WTC11 (cell line): ENCODE data around the gene MARCHF11. TPM values are rescaled to one million over a fixed set of nuclear protein-coding genes. Genes with fewer than 3 reads are reported as not detected.

Experiments used
- ATAC-seq: fragments of 200-7000 bp; cut with Tn5 transposase; 2 replicates; pipeline ENCODE4 v1.10.0; 2021; ENCODE audit warnings: mild to moderate bottlenecking, moderate library complexity
- CTCF ChIA-PET: fragments of 300-600 bp; sonication (Branson Sonifier 250); formaldehyde crosslinking; loops from one replicate; lab custom pipeline; 2021; ENCODE audit warnings: antibody characterized with exemption; lab: Charles Lee
- POLR2A ChIA-PET: fragments of 350-600 bp; sonication (Branson Sonifier 250); formaldehyde crosslinking; loops from one replicate; lab custom pipeline; 2021; ENCODE audit warnings: antibody characterized with exemption; lab: Charles Lee
- DNase-seq: peaks from one replicate; pipeline ENCODE4 v3.0.0; 2021; ENCODE audit warnings: low spot score
- H3K27ac Mint-ChIP-seq: 2 replicates; pipeline ENCODE4 v1.8.0; 2021; ENCODE audit warnings: mixed read lengths
- H3K27me3 Mint-ChIP-seq: 2 replicates; pipeline ENCODE4 v1.8.0; 2021; ENCODE audit warnings: low read depth, mild to moderate bottlenecking, moderate library complexity, mixed read lengths
- H3K36me3 Mint-ChIP-seq: 2 replicates; pipeline ENCODE4 v1.8.0; 2021; ENCODE audit warnings: mixed read lengths
- H3K4me1 Mint-ChIP-seq: 2 replicates; pipeline ENCODE4 v1.8.0; 2022; ENCODE audit warnings: mixed read lengths
- H3K4me3 Mint-ChIP-seq: 2 replicates; pipeline ENCODE4 v1.8.0; 2021; ENCODE audit warnings: mild to moderate bottlenecking, moderate library complexity, mixed read lengths
- H3K9me3 Mint-ChIP-seq: 2 replicates; pipeline ENCODE4 v1.8.0; 2021; ENCODE audit warnings: mixed read lengths
- CREB1 ChIP-seq: sonication (generic); formaldehyde crosslinking; IDR thresholded peaks from 2 replicates; pipeline ENCODE4 v1.8.0; 2023; ENCODE audit warnings: mild to moderate bottlenecking, missing genetic modification reagents
- EMX1 ChIP-seq: fragments of 250-450 bp; sonication (Bioruptor Pico); IDR thresholded peaks from 2 replicates; pipeline ENCODE4 v1.8.0; 2021; ENCODE audit warnings: mild to moderate bottlenecking
- FOXP1 ChIP-seq: sonication (generic); formaldehyde crosslinking; IDR thresholded peaks from 2 replicates; pipeline ENCODE4 v1.8.0; 2022; ENCODE audit warnings: missing genetic modification reagents, mild to moderate bottlenecking, moderate library complexity, borderline replicate concordance
- GRHL2 ChIP-seq: fragments of 250-450 bp; sonication (Bioruptor Pico); IDR thresholded peaks from 2 replicates; pipeline ENCODE4 v1.8.0; 2022; ENCODE audit warnings: mild to moderate bottlenecking, moderate library complexity; ENCODE audit not compliant: insufficient replicate concordance, severe bottlenecking
- GTF2I ChIP-seq: fragments of 250-450 bp; sonication (Bioruptor Pico); conservative IDR thresholded peaks from 2 replicates; pipeline ENCODE4 v1.4.0; 2021; ENCODE audit warnings: mild to moderate bottlenecking
- IRF2 ChIP-seq: sonication (generic); formaldehyde crosslinking; IDR thresholded peaks from 2 replicates; pipeline ENCODE4 v1.8.0; 2022; ENCODE audit warnings: low read depth, missing genetic modification reagents, borderline replicate concordance
- JAZF1 ChIP-seq: fragments of 250-450 bp; sonication (Bioruptor Pico); IDR thresholded peaks from 2 replicates; pipeline ENCODE4 v1.9.0; 2021; ENCODE audit warnings: moderate library complexity, mild to moderate bottlenecking, inconsistent platforms
- MXD4 ChIP-seq: fragments of 250-450 bp; sonication (Bioruptor Pico); IDR thresholded peaks from 2 replicates; pipeline ENCODE4 v1.8.0; 2021; ENCODE audit warnings: mild to moderate bottlenecking, moderate library complexity, borderline replicate concordance
- NR2C2 ChIP-seq: sonication (generic); formaldehyde crosslinking; IDR thresholded peaks from 2 replicates; pipeline ENCODE4 v1.8.0; 2022; ENCODE audit warnings: mild to moderate bottlenecking, missing genetic modification reagents
- OVOL2 ChIP-seq: fragments of 250-450 bp; sonication (Bioruptor Pico); IDR thresholded peaks from 2 replicates; pipeline ENCODE4 v1.9.0; 2021; ENCODE audit warnings: mild to moderate bottlenecking, borderline replicate concordance
- RELA ChIP-seq: sonication (generic); formaldehyde crosslinking; IDR thresholded peaks from 2 replicates; pipeline ENCODE4 v1.8.1; 2022; ENCODE audit warnings: missing genetic modification reagents, mild to moderate bottlenecking, borderline replicate concordance
- TP53 ChIP-seq: sonication (generic); formaldehyde crosslinking; IDR thresholded peaks from 2 replicates; pipeline ENCODE4 v1.8.1; 2023; ENCODE audit warnings: mild to moderate bottlenecking, missing genetic modification reagents
- ZNF219 ChIP-seq: sonication (generic); formaldehyde crosslinking; IDR thresholded peaks from 2 replicates; pipeline ENCODE4 v1.8.0; 2023; ENCODE audit warnings: missing genetic modification reagents, mild to moderate bottlenecking, borderline replicate concordance
- ZNF425 ChIP-seq: fragments of 250-450 bp; sonication (Bioruptor Pico); conservative IDR thresholded peaks from 2 replicates; pipeline ENCODE4 v1.9.0; 2021; ENCODE audit warnings: mild to moderate bottlenecking
- total RNA-seq: library from RNA; stranded (reverse); gene quantifications from 3 replicates; pipeline ENCODE4 v1.2.3, GENCODE V29; 2021
- TF ChIP-seq, protein P1 (sequence below): sonication (generic); formaldehyde crosslinking; IDR thresholded peaks from 2 replicates; pipeline ENCODE4 v1.8.1; 2023; ENCODE audit warnings: mild to moderate bottlenecking, missing genetic modification reagents, borderline replicate concordance
- TF ChIP-seq, protein P2 (sequence below): sonication (generic); formaldehyde crosslinking; IDR thresholded peaks from 2 replicates; pipeline ENCODE4 v1.8.0; 2022; ENCODE audit warnings: missing genetic modification reagents
- TF ChIP-seq, protein P3 (sequence below): sonication (generic); formaldehyde crosslinking; IDR thresholded peaks from 2 replicates; pipeline ENCODE4 v1.8.1; 2022; ENCODE audit warnings: mild to moderate bottlenecking, moderate library complexity, missing genetic modification reagents

MARCHF11 gene
- total RNA-seq, 1 experiment from 2014 or later = 2.9 TPM

DNA sequence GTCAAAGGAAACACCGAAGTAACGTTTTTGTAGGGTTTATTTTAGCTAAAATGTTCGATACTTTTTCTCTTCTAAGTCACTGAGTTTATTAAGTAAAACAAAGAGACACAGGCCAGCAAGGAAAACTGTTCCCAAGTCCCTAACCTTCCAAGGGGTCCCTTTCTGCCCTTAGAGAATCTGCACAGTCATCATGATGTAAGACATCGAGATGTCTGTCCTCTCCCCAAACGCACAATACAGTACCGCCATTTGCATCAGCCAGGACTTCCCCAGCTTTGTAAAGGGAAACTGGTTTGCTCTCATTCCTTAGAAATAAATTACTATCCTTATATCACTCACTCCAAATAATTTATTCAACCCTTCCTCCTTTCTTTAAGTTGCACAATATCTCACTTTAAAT, 89.3 kb downstream of the MARCHF11 start:
- Mint-ChIP-seq H3K4me1 (peaks cover 2% of the 10 kb centered on the region; the same call in 1 of the 2 replicates), H3K36me3 (no peaks in the 10 kb centered on the region), H3K27me3 (no peaks in the 10 kb centered on the region), H3K9me3 (no peaks in the 10 kb centered on the region), H3K27ac (no peak overlapping the region), H3K4me3 (no peak overlapping the region)
- ChIA-PET CTCF (no interaction called here), POLR2A (no interaction called here)
- DNase-seq (no peak), ATAC-seq (no peak)
- TF ChIP-seq IRF2 (no peak), JAZF1 (CRISPR knock-in tag) (no peak), EMX1 (CRISPR knock-in tag) (no peak), FOXP1 (no peak), MXD4 (CRISPR knock-in tag) (no peak)

DNA sequence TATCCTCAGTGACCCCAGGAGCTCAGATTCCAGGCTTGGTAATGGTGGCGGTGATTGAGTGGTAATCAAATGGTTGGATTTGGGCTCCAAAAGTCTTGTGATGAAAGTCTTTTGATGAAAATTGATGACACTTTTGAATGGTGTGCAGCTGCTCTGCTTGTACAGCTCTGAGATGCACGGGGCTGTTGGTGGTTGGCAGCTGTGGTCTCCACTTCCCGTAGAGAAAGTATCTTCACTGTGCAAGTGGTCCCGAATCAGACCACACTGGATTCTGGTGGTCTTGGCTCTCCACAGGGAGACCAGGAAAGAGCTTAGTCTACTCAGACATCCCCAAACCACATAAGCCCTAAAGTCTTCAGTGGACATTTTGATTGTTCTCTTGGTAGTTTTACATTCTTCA, 96.6 kb downstream of the MARCHF11 start:
- no peak overlapping the region for H3K27ac Mint-ChIP-seq
- H3K27me3 Mint-ChIP-seq = no peaks in the 10 kb centered on the region
- no peak for TF ChIP-seq OVOL2 (CRISPR knock-in tag)
- no peak for TF ChIP-seq RELA (CRISPR knock-in tag)
- TF ChIP-seq, protein P1, sequence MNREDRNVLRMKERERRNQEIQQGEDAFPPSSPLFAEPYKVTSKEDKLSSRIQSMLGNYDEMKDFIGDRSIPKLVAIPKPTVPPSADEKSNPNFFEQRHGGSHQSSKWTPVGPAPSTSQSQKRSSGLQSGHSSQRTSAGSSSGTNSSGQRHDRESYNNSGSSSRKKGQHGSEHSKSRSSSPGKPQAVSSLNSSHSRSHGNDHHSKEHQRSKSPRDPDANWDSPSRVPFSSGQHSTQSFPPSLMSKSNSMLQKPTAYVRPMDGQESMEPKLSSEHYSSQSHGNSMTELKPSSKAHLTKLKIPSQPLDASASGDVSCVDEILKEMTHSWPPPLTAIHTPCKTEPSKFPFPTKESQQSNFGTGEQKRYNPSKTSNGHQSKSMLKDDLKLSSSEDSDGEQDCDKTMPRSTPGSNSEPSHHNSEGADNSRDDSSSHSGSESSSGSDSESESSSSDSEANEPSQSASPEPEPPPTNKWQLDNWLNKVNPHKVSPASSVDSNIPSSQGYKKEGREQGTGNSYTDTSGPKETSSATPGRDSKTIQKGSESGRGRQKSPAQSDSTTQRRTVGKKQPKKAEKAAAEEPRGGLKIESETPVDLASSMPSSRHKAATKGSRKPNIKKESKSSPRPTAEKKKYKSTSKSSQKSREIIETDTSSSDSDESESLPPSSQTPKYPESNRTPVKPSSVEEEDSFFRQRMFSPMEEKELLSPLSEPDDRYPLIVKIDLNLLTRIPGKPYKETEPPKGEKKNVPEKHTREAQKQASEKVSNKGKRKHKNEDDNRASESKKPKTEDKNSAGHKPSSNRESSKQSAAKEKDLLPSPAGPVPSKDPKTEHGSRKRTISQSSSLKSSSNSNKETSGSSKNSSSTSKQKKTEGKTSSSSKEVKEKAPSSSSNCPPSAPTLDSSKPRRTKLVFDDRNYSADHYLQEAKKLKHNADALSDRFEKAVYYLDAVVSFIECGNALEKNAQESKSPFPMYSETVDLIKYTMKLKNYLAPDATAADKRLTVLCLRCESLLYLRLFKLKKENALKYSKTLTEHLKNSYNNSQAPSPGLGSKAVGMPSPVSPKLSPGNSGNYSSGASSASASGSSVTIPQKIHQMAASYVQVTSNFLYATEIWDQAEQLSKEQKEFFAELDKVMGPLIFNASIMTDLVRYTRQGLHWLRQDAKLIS = no peak
- TF ChIP-seq ZNF425 = no peak
- no peak for TF ChIP-seq ZNF219 (CRISPR knock-in tag)
- TF ChIP-seq CREB1 (CRISPR knock-in tag) = no peak
- TF ChIP-seq, protein P2, sequence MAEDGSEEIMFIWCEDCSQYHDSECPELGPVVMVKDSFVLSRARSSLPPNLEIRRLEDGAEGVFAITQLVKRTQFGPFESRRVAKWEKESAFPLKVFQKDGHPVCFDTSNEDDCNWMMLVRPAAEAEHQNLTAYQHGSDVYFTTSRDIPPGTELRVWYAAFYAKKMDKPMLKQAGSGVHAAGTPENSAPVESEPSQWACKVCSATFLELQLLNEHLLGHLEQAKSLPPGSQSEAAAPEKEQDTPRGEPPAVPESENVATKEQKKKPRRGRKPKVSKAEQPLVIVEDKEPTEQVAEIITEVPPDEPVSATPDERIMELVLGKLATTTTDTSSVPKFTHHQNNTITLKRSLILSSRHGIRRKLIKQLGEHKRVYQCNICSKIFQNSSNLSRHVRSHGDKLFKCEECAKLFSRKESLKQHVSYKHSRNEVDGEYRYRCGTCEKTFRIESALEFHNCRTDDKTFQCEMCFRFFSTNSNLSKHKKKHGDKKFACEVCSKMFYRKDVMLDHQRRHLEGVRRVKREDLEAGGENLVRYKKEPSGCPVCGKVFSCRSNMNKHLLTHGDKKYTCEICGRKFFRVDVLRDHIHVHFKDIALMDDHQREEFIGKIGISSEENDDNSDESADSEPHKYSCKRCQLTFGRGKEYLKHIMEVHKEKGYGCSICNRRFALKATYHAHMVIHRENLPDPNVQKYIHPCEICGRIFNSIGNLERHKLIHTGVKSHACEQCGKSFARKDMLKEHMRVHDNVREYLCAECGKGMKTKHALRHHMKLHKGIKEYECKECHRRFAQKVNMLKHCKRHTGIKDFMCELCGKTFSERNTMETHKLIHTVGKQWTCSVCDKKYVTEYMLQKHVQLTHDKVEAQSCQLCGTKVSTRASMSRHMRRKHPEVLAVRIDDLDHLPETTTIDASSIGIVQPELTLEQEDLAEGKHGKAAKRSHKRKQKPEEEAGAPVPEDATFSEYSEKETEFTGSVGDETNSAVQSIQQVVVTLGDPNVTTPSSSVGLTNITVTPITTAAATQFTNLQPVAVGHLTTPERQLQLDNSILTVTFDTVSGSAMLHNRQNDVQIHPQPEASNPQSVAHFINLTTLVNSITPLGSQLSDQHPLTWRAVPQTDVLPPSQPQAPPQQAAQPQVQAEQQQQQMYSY (CRISPR knock-in tag) = no peak
- no peak for TF ChIP-seq GTF2I (CRISPR knock-in tag)
- TF ChIP-seq, protein P3, sequence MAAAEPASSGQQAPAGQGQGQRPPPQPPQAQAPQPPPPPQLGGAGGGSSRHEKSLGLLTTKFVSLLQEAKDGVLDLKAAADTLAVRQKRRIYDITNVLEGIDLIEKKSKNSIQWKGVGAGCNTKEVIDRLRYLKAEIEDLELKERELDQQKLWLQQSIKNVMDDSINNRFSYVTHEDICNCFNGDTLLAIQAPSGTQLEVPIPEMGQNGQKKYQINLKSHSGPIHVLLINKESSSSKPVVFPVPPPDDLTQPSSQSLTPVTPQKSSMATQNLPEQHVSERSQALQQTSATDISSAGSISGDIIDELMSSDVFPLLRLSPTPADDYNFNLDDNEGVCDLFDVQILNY (CRISPR knock-in tag) = no peak
- TF ChIP-seq NR2C2 = no peak
- TF ChIP-seq GRHL2 (CRISPR knock-in tag) = no peak
- TF ChIP-seq TP53 (CRISPR knock-in tag) = no peak
- TF ChIP-seq, all 79 proteins: peak for 0
- ChIA-PET POLR2A (interaction anchor here (1.3 kb wide), 1 partner anchor 15 kb away, joined by 3 read pairs; no protein-coding TSS in a partner anchor), CTCF (no interaction called here)
- Mint-ChIP-seq H3K36me3 (no peaks in the 10 kb centered on the region), H3K9me3 (peaks cover 5% of the 10 kb centered on the region), H3K4me1 (peaks cover 8% of the 10 kb centered on the region), H3K4me3 (no peak overlapping the region)
- DNase-seq = no peak
- ATAC-seq = no peak
